GM21367 (cell line): Measurements from ENCODE around the gene ZNF700.
A peak's percentile ranks its signal among the peaks of the same experiment; 100 is the strongest.
"Not testable (repeated sequence)": the region's sequence is repeated elsewhere in the genome, so short reads cannot be mapped to it uniquely, and the experiment has no call there.

ENCODE experiments used
- ATAC-seq: cut with Tn5 transposase; IDR thresholded peaks from one replicate; pipeline ENCODE4 v1.9.1; 2021; ENCODE audit not compliant: unreplicated experiment

ZNF700 gene

DNA sequence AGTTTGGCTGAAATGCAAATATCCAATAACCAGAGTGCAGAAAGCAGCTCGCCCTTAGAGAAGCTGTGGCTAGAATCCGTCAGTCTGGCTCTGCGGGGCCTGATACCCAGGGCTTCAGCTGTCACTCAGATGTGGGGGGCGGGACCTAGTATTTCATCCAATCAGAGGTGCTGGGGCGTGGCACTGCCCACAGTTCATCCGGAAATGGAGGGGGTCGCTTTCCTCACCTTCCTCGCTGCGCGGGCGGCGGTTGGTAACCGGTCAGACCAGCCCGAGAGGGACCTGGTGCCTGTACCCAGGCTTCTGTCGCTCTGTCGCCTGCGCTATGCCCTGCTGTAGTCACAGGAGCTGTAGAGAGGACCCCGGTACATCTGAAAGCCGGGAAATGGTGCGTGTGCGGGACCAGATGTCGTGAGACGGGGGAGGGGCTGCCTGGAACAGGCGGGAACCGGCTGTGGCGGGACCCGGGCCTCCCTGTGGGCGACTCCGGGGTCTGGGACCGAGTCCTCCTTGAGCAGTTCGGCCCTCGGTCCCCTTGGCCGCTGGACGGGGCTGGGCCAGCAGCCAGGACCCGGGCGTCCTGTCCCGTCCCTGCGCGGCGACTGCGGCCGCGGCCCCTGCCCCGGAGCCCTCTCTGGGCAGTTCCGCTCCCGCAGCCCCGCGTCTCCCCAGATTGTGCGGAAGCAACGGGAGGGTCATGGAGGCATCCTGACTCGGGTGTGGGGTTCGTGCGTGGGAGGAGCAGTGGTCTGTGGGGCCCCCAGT, at the start of gene ZNF700:
TSS of gene ZNF700 (plus strand) at position 222 of the 765 bp plus-strand sequence. CDS start at position 326, 104 bp downstream.
- ATAC-seq: peak; percentile 67

DNA sequence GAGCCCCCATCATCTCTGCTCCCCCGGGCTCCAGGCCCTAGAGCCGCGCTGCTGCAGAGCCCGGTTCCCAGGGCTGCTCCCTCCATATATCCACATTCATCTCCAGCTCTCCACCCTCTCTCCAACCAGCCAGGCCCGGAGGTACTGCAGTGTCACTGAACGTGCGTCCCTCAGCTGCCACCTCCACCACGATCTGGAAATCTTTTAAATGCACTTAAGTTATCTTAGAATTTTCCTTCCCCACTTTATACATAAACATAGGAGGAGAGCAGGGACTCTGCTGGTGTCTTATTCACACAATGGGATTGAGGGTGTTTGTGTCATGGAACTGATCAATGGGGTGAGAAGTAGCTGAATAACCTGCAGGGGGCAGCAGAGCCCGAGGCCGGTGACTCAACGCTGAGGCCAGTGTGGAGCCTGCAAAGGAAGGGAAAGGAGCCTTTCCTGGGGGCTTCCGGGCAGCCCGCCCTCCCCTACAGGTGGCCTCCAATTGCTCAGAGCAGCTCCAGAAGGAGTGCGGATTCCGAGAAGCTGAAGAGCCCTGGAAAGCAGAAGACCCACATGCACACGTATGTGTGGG, 45.1 kb upstream of the ZNF700 start:
- not testable (repeated sequence) for ATAC-seq

DNA sequence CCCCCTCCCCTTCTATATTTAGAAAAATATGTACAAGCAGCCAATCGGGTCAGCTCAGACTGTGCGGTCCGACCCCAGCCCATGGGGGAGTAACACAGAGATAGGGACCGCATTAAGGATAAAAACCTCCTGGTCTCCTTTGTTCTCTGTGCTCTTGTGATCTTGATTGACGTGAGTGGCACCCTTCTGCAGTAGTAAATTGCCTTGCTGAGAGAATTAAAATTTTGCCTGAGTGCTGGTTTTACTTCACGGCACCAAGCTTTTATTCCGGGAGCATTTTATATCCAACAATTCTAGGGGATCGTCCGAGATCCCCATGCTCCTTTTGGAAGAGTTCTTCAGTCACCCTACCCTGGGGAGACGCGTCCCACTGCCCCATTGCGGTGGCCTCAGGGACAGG, 44.3 kb upstream of the ZNF700 start:
- no peak for ATAC-seq

DNA sequence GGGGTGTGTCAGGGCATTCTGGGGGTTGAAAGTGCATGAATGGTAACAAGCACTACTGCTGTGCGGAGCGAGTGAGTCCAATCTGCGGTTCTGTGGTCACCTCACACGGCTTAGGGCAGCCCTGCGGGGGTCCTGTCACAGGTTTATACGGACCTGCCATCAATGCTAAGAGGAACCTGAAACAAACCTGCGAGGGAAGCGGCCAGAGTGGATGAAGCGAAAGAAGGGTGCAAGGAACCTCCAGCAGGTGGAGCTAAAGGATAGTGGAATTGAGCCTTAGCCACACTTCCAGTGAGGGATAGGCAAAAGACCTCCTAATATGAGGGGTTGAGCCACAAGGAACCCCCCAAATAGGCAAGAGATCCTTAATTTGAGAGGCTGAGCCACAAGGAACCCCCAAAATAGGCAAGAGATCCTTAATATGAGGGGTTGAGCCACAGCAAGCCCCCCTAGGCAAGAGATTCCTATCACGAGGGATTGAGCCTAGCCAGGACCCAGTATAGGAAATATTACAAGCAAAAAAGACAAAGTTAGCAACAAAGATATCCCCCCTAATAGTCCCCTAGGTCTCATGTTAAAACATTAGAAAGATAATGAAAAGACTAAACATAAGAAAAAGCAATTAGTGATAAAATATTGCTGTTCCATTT, 43.6 kb upstream of the ZNF700 start:
- no peak for ATAC-seq

DNA sequence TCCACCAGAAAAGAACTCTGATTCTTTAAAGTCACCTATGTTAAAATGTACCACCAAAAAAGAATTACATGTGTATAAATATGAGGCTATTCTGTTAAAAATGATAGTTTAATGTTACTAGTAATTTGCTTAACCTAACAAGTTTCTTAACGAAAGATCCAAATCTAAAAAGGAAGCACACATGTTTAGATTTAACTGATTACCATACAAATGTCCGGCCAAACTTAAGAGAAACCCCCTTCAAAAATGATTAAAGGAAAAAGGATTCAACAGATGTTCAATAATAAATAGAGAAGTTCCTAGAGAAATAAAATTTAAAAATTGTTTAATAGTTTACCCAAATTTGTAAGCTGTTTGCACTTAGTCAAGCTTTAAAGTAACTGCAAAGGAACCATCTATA, 42.3 kb upstream of the ZNF700 start:
- no peak for ATAC-seq

DNA sequence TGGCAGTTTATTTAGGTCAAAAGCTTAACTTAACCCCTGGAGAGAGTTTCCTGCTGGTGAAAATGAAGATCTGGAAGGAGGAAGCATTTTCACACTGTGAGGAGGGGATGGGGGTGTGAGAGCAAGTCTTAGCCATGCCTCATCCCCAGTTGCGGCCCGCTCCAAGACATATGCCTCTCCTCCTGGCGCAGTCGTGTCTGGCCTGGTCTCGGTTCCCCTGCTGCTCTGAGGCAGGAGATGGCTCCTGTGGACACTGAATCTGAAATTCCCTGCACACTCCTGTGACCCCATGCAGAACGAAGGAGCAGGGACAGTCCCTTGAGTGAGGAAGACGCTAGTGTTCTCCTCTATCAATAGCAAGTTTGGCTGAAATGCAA, 37.7 kb upstream of the ZNF700 start:
- ATAC-seq: no peak

DNA sequence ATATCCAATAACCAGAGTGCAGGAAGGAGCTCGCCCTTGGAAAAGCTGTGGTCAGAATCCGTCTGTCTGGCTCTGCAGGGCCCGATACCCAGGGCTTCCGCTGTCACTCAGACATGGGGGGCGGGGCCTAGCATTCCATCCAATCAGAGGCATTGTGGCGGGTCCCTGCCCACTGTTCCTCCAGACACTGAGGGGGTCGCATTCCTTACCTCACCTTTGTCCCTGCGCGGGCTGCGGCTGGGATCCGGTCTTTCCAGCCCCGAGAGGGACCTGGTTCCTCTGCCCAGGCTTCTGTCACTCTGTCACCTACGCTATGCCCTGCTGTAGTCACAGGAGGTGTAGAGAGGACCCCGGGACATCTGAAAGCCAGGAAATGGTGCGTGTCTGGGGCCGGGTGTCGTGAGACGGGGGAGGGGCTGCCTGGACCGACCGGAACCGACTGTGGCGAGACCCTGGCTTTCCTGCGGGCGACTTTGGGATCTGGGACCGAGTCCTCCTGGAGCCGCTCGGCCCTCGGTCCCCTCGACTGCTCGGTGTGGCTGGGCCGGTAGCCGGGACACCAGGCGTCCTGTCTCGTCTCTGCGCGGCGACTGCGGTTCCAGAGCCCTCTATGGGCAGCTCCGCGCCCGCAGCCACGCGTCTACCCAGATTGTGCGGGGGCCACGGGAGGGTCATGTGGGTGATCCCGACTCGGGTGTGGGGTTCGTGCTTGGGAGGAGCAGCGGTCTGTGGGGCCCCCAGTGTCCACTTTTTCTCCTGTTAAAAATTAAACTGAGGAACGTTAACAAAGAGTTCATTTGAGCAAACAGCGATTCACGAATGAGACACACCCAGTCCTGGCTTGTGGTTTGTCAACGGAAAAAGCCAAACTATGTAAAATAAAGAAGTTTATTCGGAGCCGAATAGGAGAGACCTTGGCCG, 37.0 kb upstream of the ZNF700 start, which contains the start of gene ZNF69:
TSS of gene ZNF69 (plus strand) at position 172 of the 921 bp plus-strand sequence. CDS start at position 314, 142 bp downstream.
- no peak for ATAC-seq

DNA sequence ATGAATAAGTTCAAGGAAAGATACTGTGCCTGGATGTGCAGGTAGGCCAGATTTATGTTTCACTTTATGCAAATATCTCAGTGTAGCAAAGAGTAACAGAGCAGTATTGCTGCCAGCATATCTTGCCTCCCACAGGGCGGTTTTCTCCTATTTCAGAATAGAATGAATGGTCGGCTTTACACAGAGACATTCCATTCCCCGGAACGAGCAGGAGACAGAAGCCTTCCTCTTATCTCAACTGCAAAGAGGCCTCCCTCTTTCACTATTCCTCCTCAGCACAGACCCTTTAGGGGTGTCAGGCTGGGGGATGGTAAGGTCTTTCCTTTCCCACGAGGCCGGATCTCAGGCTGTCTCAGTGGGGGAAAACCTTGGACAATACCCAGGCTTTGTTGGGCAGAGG, 35.0 kb upstream of the ZNF700 start:
- not testable (repeated sequence) for ATAC-seq

DNA sequence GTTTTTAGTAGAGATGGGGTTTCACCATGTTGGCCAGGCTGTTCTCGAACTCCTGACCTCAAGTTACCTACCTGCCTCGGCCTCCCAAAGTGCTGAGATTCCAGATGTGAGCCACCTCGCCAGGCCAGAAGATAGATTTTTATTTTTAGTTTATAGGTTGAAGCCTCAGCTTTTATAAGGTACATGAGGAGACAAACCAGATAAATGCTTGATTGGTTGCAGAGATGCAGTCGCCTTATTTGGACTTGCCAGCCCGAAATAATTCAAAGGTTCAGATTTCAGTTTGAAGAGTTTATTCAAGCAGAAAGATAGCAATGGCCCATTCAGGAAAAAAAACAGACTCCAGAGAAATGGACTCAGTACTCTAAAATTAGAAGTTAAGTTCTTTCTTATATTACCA, 34.3 kb upstream of the ZNF700 start:
- ATAC-seq: no peak

DNA sequence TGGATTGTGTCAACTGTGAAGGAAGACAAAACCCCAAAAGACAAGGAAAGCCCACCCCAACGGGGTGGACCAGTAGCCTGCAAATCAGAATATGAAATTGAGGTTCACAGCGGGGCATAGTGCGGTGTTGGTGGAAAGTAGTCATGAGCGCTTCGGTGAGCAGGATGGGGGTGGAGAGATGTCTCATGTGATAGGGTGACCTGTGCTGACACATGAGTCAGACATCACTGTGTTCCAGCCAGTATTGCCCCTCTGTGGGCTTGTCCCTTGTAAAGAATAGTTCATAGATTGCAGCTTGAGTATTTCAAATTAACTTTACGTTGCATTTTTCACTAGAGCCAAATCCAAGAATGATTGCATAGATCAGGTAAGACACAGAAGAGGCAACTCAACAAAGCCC, 30.1 kb upstream of the ZNF700 start:
- ATAC-seq: no peak

DNA sequence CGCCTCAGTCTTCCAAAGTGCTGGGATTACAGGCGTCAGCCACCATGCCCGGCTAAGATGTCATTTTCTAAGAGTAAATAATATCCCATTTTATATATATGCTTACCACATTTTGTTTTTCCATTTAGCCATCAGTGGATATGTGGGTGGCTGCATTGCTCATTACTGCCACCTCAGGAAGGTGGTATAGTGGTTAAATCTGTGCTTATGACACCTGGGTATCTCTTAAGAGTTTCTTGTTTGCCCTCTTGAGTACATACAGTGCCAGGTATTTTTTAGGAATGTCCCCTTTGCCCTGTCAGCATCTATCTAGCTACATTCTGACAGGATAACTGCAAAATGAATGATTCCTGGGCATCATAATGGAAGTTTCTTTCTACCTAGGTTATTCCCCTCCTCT, 22.7 kb upstream of the ZNF700 start:
- ATAC-seq: no peak

DNA sequence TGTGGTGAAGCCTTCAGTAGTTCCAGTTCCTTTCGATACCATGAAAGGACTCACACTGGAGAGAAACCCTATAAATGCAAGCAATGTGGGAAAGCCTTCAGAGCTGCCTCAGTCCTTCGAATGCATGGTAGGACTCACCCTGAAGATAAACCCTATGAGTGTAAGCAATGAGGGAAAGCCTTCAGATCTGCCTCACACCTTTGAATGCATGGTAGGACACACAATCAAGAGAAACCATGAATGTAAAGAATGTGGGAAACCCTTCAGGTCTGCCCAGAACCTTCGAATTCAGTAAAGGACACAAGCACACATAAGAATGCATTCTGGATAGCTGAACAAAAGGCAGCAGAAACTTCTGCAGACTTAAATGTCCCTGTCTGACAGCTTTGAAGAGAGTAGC, 19.0 kb upstream of the ZNF700 start:
- no peak for ATAC-seq

DNA sequence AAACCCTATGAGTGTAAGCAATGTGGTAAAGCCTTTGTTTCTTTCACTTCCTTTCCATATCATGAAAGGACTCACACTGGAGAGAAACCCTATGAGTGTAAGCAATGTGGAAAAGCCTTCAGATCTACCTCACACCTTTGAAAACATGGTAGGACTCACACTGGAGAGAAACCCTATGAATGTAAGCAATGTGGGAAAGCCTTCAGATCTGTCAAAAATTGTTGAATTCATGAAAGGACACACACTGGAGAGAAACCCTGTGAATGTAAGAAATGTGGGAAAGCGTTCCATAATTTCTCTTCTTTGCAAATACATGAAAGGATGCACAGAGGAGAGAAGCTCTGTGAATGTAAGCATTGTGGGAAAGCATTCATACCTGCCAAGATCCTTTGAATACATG, 13.0 kb upstream of the ZNF700 start:
- not testable (repeated sequence) for ATAC-seq

DNA sequence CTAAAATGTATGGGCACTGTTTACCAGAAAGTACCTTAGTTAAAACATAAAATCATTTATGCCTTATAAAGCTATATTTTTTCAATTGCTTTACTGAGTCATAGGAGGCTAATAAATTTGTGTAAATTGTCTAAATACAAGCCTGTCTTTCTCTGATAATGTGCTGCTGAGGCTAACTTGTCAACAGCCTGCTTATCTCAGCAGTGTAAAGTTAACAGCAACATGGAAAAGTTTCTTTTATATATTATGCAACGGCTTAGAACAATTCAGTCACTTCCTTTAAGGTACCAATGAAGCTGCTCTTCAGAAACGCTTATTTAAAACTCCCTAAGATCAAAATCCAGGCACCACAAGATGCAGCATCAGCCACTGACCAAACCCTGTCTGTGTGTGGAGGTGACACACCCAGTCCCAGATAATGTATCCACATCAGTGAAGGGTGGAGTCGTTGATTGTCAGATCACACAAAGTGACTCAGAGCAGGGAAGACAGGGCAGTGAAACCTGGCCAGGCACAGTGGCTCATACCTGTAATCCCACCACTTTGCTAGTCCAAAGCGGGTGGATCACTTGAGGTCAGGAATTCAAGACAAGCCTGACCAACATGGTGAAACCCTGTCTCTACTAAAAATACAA, 10.4 kb upstream of the ZNF700 start:
- ATAC-seq: not testable (repeated sequence)

DNA sequence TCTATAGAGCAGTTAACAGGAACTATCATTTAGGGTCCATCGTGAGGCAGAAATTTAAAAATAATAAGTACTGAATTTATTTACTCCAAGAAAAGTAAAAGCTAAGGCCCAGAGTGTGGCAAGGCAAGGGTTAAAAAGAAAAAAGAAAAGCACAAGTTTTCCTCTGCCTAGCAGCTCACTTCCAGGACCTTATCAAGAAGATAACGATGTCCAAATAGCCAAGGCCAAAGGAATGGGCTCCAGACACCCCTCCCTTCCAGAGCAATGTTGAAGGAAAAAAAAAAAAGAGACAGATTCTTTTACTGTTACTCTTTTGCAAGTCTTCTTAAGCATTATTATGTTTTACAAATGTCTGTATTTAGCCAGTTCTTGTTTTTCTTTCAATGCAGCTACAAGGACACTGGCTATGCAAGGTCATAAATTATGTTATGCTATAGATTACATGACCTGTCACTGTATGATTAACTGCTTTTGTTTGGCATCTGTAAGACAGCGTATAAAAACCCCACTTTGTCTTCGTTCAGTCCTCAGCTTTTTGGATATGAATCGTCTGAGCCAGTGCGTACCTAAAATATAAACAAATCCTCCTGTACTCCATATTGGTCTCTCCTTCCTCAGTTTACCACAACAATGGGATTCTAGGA, 2.9 kb upstream of the ZNF700 start:
- ATAC-seq: no peak

DNA sequence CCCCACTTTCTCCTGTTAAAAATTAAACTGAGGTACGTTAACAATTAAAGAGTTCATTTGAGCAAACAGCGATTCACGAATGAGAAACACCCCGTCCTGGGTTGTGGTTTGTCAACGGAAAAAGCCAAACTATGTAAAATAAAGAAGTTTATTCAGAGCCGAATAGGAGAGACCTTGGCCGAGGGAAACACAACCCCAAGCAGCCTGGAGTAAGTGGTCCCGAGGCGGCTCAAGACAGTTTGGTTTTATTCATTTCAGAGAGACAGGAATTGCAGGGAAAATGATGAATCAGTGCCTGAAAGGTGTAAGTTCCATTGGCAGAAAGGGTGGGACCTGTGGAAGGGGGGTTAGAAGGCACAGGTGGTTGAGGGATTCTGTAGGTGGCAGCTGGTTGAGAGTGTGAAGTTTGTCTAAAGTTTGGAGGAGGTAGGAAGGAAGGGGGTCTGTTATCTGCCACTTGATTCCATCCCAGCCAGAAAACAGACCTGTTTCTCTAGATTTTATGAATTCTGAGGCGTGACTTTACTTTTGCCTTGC, 812 bp downstream of the ZNF700 start:
- not testable (repeated sequence) for ATAC-seq

DNA sequence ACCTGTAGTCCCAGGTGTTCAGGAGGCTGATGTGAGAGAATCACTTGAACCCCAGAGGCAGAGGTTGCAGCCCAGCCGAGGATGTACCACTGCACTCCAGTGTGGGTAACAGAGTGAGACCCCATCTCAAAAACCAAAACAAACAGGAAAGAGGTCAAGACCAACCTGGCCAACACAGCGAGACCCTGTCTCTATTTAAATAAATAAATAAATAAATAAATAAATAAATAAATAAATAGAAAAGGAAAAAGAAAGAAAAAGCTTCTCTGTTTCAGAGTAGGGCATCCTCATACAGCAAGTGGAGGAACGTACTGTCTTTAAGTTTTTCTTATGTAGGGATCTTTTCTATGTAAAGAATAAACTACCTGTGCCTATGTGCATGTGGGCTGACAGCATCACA, 2.3 kb downstream of the ZNF700 start:
- no peak for ATAC-seq

DNA sequence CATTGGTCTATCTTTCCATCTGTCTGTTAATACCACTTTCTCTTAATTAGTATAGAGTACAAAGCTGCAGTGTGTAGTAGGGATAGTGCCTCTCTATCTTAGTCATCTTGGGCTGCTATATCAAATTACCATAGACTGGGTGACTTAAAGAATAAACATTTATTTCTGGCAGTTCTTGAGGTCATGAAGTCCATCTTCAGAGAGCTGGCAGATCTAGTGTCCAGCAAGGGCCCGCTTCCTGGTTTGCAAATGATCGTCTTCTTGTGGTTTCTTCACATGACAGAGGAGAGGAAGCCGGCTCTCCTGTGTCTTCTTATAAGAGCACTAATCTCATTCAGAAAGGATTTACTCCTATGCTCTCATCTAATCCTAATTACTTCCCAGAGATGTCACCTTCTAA, 6.1 kb downstream of the ZNF700 start:
- ATAC-seq: no peak

DNA sequence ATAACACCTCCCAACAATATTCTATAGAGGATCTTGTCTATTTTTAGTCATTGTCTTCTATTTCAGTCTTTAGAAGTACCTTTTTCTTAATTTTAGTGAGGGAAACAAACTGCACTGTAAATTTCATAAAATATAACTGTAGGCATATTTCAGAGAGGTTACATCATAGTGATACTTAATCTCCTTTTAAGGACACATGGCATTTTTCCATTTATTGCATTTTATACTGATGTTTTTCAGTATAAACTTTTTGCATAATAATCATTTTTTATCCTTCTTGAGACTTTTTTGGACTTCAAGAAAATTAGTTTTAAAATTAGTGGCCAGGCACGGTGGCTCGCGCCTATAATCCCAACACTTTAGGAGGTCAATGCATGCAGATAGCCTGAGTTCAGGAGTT, 6.6 kb downstream of the ZNF700 start:
- ATAC-seq: no peak

DNA sequence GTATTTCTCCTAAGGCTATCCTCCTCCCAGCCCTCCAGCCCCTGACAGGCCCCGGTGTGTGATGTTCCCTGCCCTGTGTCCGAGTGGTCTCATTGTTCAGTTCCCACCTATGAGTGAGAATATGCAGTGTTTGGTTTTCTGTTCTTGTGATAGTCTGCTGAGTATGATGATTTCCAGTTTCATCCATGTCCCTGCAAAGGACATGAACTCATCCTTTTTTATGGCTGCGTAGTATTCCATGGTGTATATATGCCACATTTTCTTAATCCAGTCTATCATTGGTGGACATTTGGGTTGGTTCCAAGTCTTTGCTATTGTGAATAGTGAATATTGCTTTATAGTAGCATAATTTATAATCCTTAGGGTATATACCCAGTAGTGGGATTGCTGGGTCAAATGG, 10.9 kb downstream of the ZNF700 start:
- ATAC-seq: not testable (repeated sequence)
